ENCODE measurements around the gene CFDP1. TPM values are rescaled to one million over a fixed set of nuclear protein-coding genes. Genes with fewer than 3 reads are reported as not detected.

The CFDP1 gene
- total and polyA plus RNA-seq, 4 experiments from 2014 or later: 37.1 to 42.4 (median 41.9) TPM

- intact Hi-C loops (cut with micrococcal nuclease): no loop called here
- DNase-seq: no peak
- Mint-ChIP-seq H3K9me3 (no peaks in the 10 kb centered on the region), H3K4me1 (peaks cover 3 to 20% (median 13%) of the 10 kb centered on the region in 4 donors), H3K4me3 (no peak overlapping the region), H3K36me3 (peaks cover 25 to 45% of the 10 kb centered on the region in 2 donors), H3K27ac (peak overlapping the region in 3 of 7 donors; percentile 46 to 83 (median 72)), H3K27me3 (no peaks in the 10 kb centered on the region)
- no peak overlapping the region for H3K4me3 ChIP-seq (ENCODE audit: low read length in 2 of 2)
- no peaks in the 10 kb centered on the region for H3K4me1 ChIP-seq (ENCODE audit: insufficient read depth, low read length)
- POLR2A ChIA-PET (ENCODE audit: partially characterized antibody): no interaction called here
- H3K27me3 ChIP-seq (ENCODE audit: insufficient read depth, low read length): no peaks in the 10 kb centered on the region
- H3K36me3 ChIP-seq (ENCODE audit: insufficient read depth, low read length): peaks cover 21% of the 10 kb centered on the region
- H3K9me3 ChIP-seq (ENCODE audit: control insufficient read depth in 1 of 2, low read length in 2 of 2): no peaks in the 10 kb centered on the region
- CTCF ChIA-PET (ENCODE audit: partially characterized antibody): interaction anchor here (0.9 to 6.6 kb wide), 4 partner anchors 12 to 192 kb away, joined by 3 to 60 read pairs (median 38); no protein-coding TSS in a partner anchor
- H3K27ac ChIP-seq (ENCODE audit: low read depth, low read length): no peak overlapping the region
These were observed 42.2 kb downstream of the CFDP1 start for GRCh38 chr16:75390926-75391653.

GRCh38 chr16:75389096-75389690 is 44.1 kb downstream of the CFDP1 start:
- Histone ChIP-seq H3K4me1 (ENCODE audit: insufficient read depth, low read length) (no peaks in the 10 kb centered on the region), H3K27ac (ENCODE audit: low read depth, low read length) (no peak overlapping the region), H3K4me3 (ENCODE audit: low read length in 2 of 2) (no peak overlapping the region), H3K9me3 (ENCODE audit: control insufficient read depth in 1 of 2, low read length in 2 of 2) (no peaks in the 10 kb centered on the region), H3K27me3 (ENCODE audit: insufficient read depth, low read length) (no peaks in the 10 kb centered on the region), H3K36me3 (ENCODE audit: insufficient read depth, low read length) (peaks cover 13% of the 10 kb centered on the region)
- intact Hi-C loops (cut with micrococcal nuclease): no loop called here
- DNase-seq: no peak
- no peak overlapping the region for H3K4me3 Mint-ChIP-seq
- H3K9me3 Mint-ChIP-seq: no peaks in the 10 kb centered on the region
- ChIA-PET CTCF (ENCODE audit: partially characterized antibody) (interaction anchor here (1.5 to 6.6 kb wide), 5 partner anchors 10 to 190 kb away, joined by 3 to 60 read pairs (median 17); no protein-coding TSS in a partner anchor), POLR2A (ENCODE audit: partially characterized antibody) (interaction anchor here (0.7 kb wide), 1 partner anchor 16 kb away, joined by 3 read pairs; no protein-coding TSS in a partner anchor)
- H3K36me3 Mint-ChIP-seq: peaks cover 20 to 37% of the 10 kb centered on the region in 2 donors
- peak overlapping the region in 4 of 7 donors; percentile 24 to 75 (median 33) for H3K27ac Mint-ChIP-seq
- H3K4me1 Mint-ChIP-seq: peaks cover 5 to 20% (median 14%) of the 10 kb centered on the region in 4 donors
- no peaks in the 10 kb centered on the region for H3K27me3 Mint-ChIP-seq

GRCh38 chr16:75387951-75388350 is 45.4 kb downstream of the CFDP1 start:
- Mint-ChIP-seq H3K36me3 (peaks cover 12 to 29% of the 10 kb centered on the region in 2 donors), H3K4me1 (peaks cover 5 to 20% (median 14%) of the 10 kb centered on the region in 4 donors), H3K27me3 (no peaks in the 10 kb centered on the region), H3K4me3 (no peak overlapping the region), H3K9me3 (no peaks in the 10 kb centered on the region), H3K27ac (peak overlapping the region in 2 of 7 donors; percentile 1 to 37)
- POLR2A ChIA-PET (ENCODE audit: partially characterized antibody): interaction anchor here (0.8 kb wide), 1 partner anchor 154 kb away, joined by 3 read pairs; no protein-coding TSS in a partner anchor
- intact Hi-C loops (cut with micrococcal nuclease): no loop called here
- H3K4me1 ChIP-seq (ENCODE audit: insufficient read depth, low read length): peaks cover 3% of the 10 kb centered on the region
- no peaks in the 10 kb centered on the region for H3K9me3 ChIP-seq (ENCODE audit: control insufficient read depth in 1 of 2, low read length in 2 of 2)
- DNase-seq: no peak
- no peaks in the 10 kb centered on the region for H3K27me3 ChIP-seq (ENCODE audit: insufficient read depth, low read length)
- no peak overlapping the region for H3K27ac ChIP-seq (ENCODE audit: low read depth, low read length)
- no peak overlapping the region for H3K4me3 ChIP-seq (ENCODE audit: low read length in 2 of 2)
- CTCF ChIA-PET (ENCODE audit: partially characterized antibody): interaction anchor here (0.8 to 11.9 kb wide), 6 partner anchors 10 to 190 kb away, joined by 4 to 296 read pairs (median 8); no protein-coding TSS in a partner anchor
- peaks cover 6% of the 10 kb centered on the region for H3K36me3 ChIP-seq (ENCODE audit: insufficient read depth, low read length)

- no peaks in the 10 kb centered on the region for H3K36me3 ChIP-seq (ENCODE audit: insufficient read depth, low read length)
- H3K27ac ChIP-seq (ENCODE audit: low read depth, low read length): no peak overlapping the region
- H3K27me3 ChIP-seq (ENCODE audit: insufficient read depth, low read length): no peaks in the 10 kb centered on the region
- ChIA-PET POLR2A (ENCODE audit: partially characterized antibody) (interaction anchor here (0.9 to 1.4 kb wide), 2 partner anchors 152 to 186 kb away, joined by 5 to 13 read pairs; no protein-coding TSS in a partner anchor), CTCF (ENCODE audit: partially characterized antibody) (interaction anchor here (0.6 to 11.9 kb wide), 19 partner anchors 9 to 729 kb away, joined by 3 to 296 read pairs (median 4); partner anchors contain the start of gene ADAT1)
- Mint-ChIP-seq H3K9me3 (no peaks in the 10 kb centered on the region), H3K36me3 (peaks cover 7 to 14% of the 10 kb centered on the region in 2 donors), H3K4me1 (peaks cover 20 to 38% (median 34%) of the 10 kb centered on the region in 4 donors), H3K27ac (no peak overlapping the region), H3K27me3 (no peaks in the 10 kb centered on the region), H3K4me3 (no peak overlapping the region)
- H3K4me3 ChIP-seq (ENCODE audit: low read length in 2 of 2): no peak overlapping the region
- peaks cover 26% of the 10 kb centered on the region for H3K4me1 ChIP-seq (ENCODE audit: insufficient read depth, low read length)
- intact Hi-C loops (cut with micrococcal nuclease): loop anchor here (1.0 kb wide), 3 partner anchors 151 to 379 kb away; no protein-coding TSS in a partner anchor
- H3K9me3 ChIP-seq (ENCODE audit: control insufficient read depth in 1 of 2, low read length in 2 of 2): no peaks in the 10 kb centered on the region
- DNase-seq: peak in 4 of 5 donors; percentile 53 to 63 (median 60)
These were observed 47.7 kb downstream of the CFDP1 start for GRCh38 chr16:75385507-75386152.

- Mint-ChIP-seq H3K27me3 (no peaks in the 10 kb centered on the region), H3K4me1 (peaks cover 35 to 46% (median 40%) of the 10 kb centered on the region in 4 donors), H3K36me3 (peaks cover 0 to 10% of the 10 kb centered on the region in 2 donors), H3K9me3 (no peaks in the 10 kb centered on the region), H3K27ac (no peak overlapping the region), H3K4me3 (no peak overlapping the region)
- intact Hi-C loops (cut with micrococcal nuclease): no loop called here
- ChIA-PET POLR2A (ENCODE audit: partially characterized antibody) (no interaction called here), CTCF (ENCODE audit: partially characterized antibody) (interaction anchor here (1.3 to 11.9 kb wide), 4 partner anchors 19 to 185 kb away, joined by 3 to 296 read pairs (median 71); no protein-coding TSS in a partner anchor)
- H3K9me3 ChIP-seq (ENCODE audit: control insufficient read depth in 1 of 2, low read length in 2 of 2): no peaks in the 10 kb centered on the region
- no peak overlapping the region for H3K27ac ChIP-seq (ENCODE audit: low read depth, low read length)
- no peaks in the 10 kb centered on the region for H3K36me3 ChIP-seq (ENCODE audit: insufficient read depth, low read length)
- no peaks in the 10 kb centered on the region for H3K27me3 ChIP-seq (ENCODE audit: insufficient read depth, low read length)
- peaks cover 50% of the 10 kb centered on the region for H3K4me1 ChIP-seq (ENCODE audit: insufficient read depth, low read length)
- no peak overlapping the region for H3K4me3 ChIP-seq (ENCODE audit: low read length in 2 of 2)
- DNase-seq: no peak
These were observed 50.2 kb downstream of the CFDP1 start for GRCh38 chr16:75383141-75383540.

- Histone ChIP-seq H3K4me3 (ENCODE audit: low read length in 2 of 2) (no peak overlapping the region), H3K4me1 (ENCODE audit: insufficient read depth, low read length) (peaks cover 50% of the 10 kb centered on the region), H3K36me3 (ENCODE audit: insufficient read depth, low read length) (no peaks in the 10 kb centered on the region), H3K27me3 (ENCODE audit: insufficient read depth, low read length) (no peaks in the 10 kb centered on the region), H3K27ac (ENCODE audit: low read depth, low read length) (no peak overlapping the region), H3K9me3 (ENCODE audit: control insufficient read depth in 1 of 2, low read length in 2 of 2) (no peaks in the 10 kb centered on the region)
- peak overlapping the region in 5 of 7 donors; percentile 5 to 70 (median 53) for H3K27ac Mint-ChIP-seq
- intact Hi-C loops (cut with micrococcal nuclease): no loop called here
- peak overlapping the region in 2 of 8 donors; percentile 34 to 56 for H3K4me3 Mint-ChIP-seq
- no peak for DNase-seq
- peaks cover 2 to 14% of the 10 kb centered on the region in 2 donors for H3K36me3 Mint-ChIP-seq
- ChIA-PET POLR2A (ENCODE audit: partially characterized antibody) (interaction anchor here (0.7 kb wide), 1 partner anchor 133 kb away, joined by 3 read pairs; no protein-coding TSS in a partner anchor), CTCF (ENCODE audit: partially characterized antibody) (interaction anchor here (0.8 to 11.9 kb wide), 6 partner anchors 19 to 184 kb away, joined by 3 to 296 read pairs (median 4); no protein-coding TSS in a partner anchor)
- peaks cover 37 to 50% (median 45%) of the 10 kb centered on the region in 4 donors for H3K4me1 Mint-ChIP-seq
- no peaks in the 10 kb centered on the region for H3K9me3 Mint-ChIP-seq
- no peaks in the 10 kb centered on the region for H3K27me3 Mint-ChIP-seq
These were observed 50.7 kb downstream of the CFDP1 start for GRCh38 chr16:75382611-75383010.
